Upper lobe of left lung (tissue), 6 donors: ENCODE data around the gene HS3ST3B1. TPM values are rescaled to one million over a fixed set of nuclear protein-coding genes. Genes with fewer than 3 reads are reported as not detected.

Source experiments
- ATAC-seq, 2 donors: fragments of 200-7000 bp; cut with Tn5 transposase; one replicate each; pipeline ENCODE4 v1.9.1; 2022; ENCODE audit warnings: mild to moderate bottlenecking in 2 of 2, moderate library complexity in 2 of 2; ENCODE audit not compliant: low FRiP score in 2 of 2
- DNase-seq, 2 donors: peaks; one replicate each; pipeline ENCODE4 v3.0.0-alpha.2; 2019 to 2020
- H3K27ac ChIP-seq, 4 donors: fragments of 200-600 bp; sonication (generic); one replicate each; pipeline ENCODE4 v1.5.1; 2016 to 2019
- H3K27me3 ChIP-seq, 4 donors: fragments of 200-600 bp; sonication (generic); one replicate each; pipeline ENCODE4 v1.5.1; 2017 to 2019
- H3K36me3 ChIP-seq, 4 donors: fragments of 200-600 bp; sonication (generic); one replicate each; pipeline ENCODE4 v1.5.1; 2016 to 2019
- H3K4me1 ChIP-seq, 4 donors: fragments of 200-600 bp; sonication (generic); one replicate each; pipeline ENCODE4 v1.5.1; 2018 to 2019
- H3K4me3 ChIP-seq, 4 donors: fragments of 200-600 bp; sonication (generic); one replicate each; pipeline ENCODE4 v1.5.1; 2017 to 2019; ENCODE audit warnings: mild to moderate bottlenecking in 2 of 4, moderate library complexity in 1 of 4
- H3K9me3 ChIP-seq, 4 donors: fragments of 200-600 bp; sonication (generic); one replicate each; pipeline ENCODE4 v1.5.1; 2018 to 2019
- EP300 ChIP-seq, 4 donors: sonication (generic); formaldehyde crosslinking; IDR thresholded peaks; one replicate each; pipeline ENCODE4 v1.5.1; 2017; ENCODE audit warnings: antibody characterized with exemption in 4 of 4, control low read depth in 2 of 4
- POLR2A ChIP-seq, 4 donors: fragments of 450-650 bp; IDR thresholded peaks; one replicate each; pipeline ENCODE4 v1.5.1; 2016 to 2017; ENCODE audit warnings: antibody characterized with exemption in 4 of 4, mild to moderate bottlenecking in 2 of 4
- POLR2AphosphoS5 ChIP-seq, 2 donors: sonication (generic); formaldehyde crosslinking; IDR thresholded peaks; one replicate each; pipeline ENCODE4 v1.5.1; 2017; ENCODE audit warnings: antibody characterized with exemption in 2 of 2
- WGBS, 2 donors: methylation state at CpG; one replicate each; pipeline ENCODE4 v1.1.5; 2017 to 2018; 5-methylcytosine and 5-hydroxymethylcytosine counted together
- total RNA-seq, 6 donors: library from RNA; depleted of rRNA in 4 of 6; stranded (reverse); fragments of >200 nt in 4 of 6; gene quantifications; one replicate each; pipeline versions ENCODE4 v1.1.0 to v1.2.1, GENCODE V29; 2016 to 2021
- TF ChIP-seq, protein P1 (sequence below), 6 experiments: fragments of 450-650 bp in 4 of 6; fragments of 200-600 bp in 2 of 6; sonication (generic) in 2 of 6; IDR thresholded peaks; one replicate each; pipeline ENCODE4 v1.5.1; 2016 to 2019; ENCODE audit warnings: antibody characterized with exemption in 6 of 6
- donor health status: DM: no; HTN: no; CAD: no; lungs with moderate emphysema.
- donor health status: DM: no; HTN: yes; CAD: no; lungs with severe emphysema.

The HS3ST3B1 gene
- 1 to 10 TPM; 2.7 to 7.2 (median 4.3) TPM for total RNA-seq

DNA sequence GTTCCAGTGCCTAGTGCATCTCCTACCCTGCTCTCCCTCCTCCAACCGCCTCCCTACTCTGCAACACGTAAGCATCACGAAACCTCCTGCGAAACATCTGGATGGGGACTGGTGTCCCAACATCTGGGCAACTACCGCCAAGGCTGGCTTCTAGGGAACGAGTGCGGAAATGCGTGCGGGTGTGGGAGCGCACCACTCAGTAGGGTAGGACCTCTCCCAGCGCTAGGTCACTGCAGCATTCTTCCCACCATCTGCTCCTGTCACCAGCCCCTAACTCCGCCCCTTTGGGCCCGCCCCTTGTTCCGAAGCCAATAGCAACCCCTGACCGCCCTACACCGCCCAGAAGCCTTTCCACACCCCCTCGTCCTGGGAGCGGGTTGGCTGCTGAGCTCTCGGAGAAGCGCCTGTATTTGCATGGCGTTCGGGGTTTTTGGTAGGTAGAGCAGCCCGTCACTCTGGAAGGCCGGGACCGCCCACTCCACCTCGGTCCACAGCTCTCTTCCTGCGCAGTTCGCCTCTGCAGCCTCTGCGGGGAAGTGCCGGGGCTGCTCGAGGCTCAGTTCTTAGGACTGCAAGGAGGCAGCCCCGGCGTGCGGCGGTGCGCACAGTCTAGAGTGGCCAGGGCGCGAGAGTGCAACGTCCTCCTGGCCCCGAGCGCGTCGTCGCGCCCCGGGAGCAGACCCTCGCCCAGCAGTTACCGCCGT is at the start of gene HS3ST3B1:
TSS of gene HS3ST3B1 (plus strand) at position 507 of the 704 bp plus-strand sequence. CDS start 438 bp downstream, outside the sequence.
- DNase-seq (peak; percentile 95 to 99), ATAC-seq (peak; percentile 93 to 95)
- H3K27ac ChIP-seq, result peak within 1 kb of the TSS; percentile 78 to 89 (median 86)
- peak within 1 kb of the TSS; percentile 20 to 75 (median 66) for H3K4me3 ChIP-seq
- peaks cover 0 to 53% (median 28%) of the 10 kb centered on the region in 4 donors for H3K27me3 ChIP-seq
- WGBS, 2 donors, result 2 to 5% methylated on average over 13 to 49 of the region's 49 CpGs
- no peaks in the 10 kb centered on the region for H3K9me3 ChIP-seq
- H3K4me1 ChIP-seq, result peaks cover 37 to 75% (median 65%) of the 10 kb centered on the region in 4 donors
- TF ChIP-seq POLR2AphosphoS5 (IDR thresholded peaks at IDR 0.05), result peak; percentile 76 to 86
- peak in 1 of 4 donors; percentile 2 for TF ChIP-seq EP300 (IDR thresholded peaks at IDR 0.05)
- TF ChIP-seq, protein P1, sequence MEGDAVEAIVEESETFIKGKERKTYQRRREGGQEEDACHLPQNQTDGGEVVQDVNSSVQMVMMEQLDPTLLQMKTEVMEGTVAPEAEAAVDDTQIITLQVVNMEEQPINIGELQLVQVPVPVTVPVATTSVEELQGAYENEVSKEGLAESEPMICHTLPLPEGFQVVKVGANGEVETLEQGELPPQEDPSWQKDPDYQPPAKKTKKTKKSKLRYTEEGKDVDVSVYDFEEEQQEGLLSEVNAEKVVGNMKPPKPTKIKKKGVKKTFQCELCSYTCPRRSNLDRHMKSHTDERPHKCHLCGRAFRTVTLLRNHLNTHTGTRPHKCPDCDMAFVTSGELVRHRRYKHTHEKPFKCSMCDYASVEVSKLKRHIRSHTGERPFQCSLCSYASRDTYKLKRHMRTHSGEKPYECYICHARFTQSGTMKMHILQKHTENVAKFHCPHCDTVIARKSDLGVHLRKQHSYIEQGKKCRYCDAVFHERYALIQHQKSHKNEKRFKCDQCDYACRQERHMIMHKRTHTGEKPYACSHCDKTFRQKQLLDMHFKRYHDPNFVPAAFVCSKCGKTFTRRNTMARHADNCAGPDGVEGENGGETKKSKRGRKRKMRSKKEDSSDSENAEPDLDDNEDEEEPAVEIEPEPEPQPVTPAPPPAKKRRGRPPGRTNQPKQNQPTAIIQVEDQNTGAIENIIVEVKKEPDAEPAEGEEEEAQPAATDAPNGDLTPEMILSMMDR (IDR thresholded peaks at IDR 0.05), result peak in 4 of 6 experiments; percentile 12 to 56 (median 22)
- peak in 3 of 4 donors; percentile 17 to 89 (median 70) for TF ChIP-seq POLR2A (IDR thresholded peaks at IDR 0.05)
- no peaks in the 10 kb centered on the region for H3K36me3 ChIP-seq

GRCh38 chr17:14261406-14261805 is 39.5 kb upstream of the HS3ST3B1 start:
- H3K27ac ChIP-seq, result no peak overlapping the region
- TF ChIP-seq POLR2AphosphoS5 (IDR thresholded peaks at IDR 0.05), result no peak
- no peaks in the 10 kb centered on the region for H3K36me3 ChIP-seq
- DNase-seq (no peak), ATAC-seq (no peak)
- WGBS, 2 donors, result 92 to 95% methylated on average over 5 of the region's 5 CpGs
- no peaks in the 10 kb centered on the region for H3K4me1 ChIP-seq
- H3K4me3 ChIP-seq, result no peak overlapping the region
- no peaks in the 10 kb centered on the region for H3K27me3 ChIP-seq
- H3K9me3 ChIP-seq, result no peaks in the 10 kb centered on the region

GRCh38 chr17:14268264-14268663 is 32.6 kb upstream of the HS3ST3B1 start:
- DNase-seq (no peak), ATAC-seq (no peak)
- TF ChIP-seq POLR2AphosphoS5 (IDR thresholded peaks at IDR 0.05) (no peak), EP300 (IDR thresholded peaks at IDR 0.05) (no peak), POLR2A (IDR thresholded peaks at IDR 0.05) (no peak)
- TF ChIP-seq, protein P1 (IDR thresholded peaks at IDR 0.05), result no peak
- 82 to 90% methylated on average over 2 of the region's 2 CpGs for WGBS, 2 donors
- no peaks in the 10 kb centered on the region for H3K9me3 ChIP-seq
- H3K27ac ChIP-seq, result no peak overlapping the region
- H3K27me3 ChIP-seq, result no peaks in the 10 kb centered on the region
- no peaks in the 10 kb centered on the region for H3K4me1 ChIP-seq
- H3K4me3 ChIP-seq, result no peak overlapping the region
- H3K36me3 ChIP-seq, result no peaks in the 10 kb centered on the region

DNA sequence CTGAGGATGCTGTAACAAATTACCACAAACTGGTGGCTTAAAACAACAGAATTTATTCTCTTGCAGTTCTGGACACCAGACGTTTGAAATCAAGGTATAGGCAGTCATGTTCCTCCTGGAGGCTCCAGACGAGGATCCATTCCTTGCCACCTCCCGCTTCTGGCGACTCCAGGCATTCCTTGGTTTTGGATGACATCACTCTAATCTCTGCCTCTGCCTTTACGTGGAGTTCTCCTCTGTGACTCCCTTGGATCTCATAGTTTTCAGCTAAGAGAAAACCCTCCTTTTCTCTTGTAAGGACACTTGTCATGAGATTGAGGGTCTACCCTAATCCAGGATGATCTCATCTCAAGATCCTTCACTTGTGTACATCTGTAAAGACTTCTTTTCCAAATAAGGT is 31.4 kb upstream of the HS3ST3B1 start:
- H3K27ac ChIP-seq, result no peak overlapping the region
- H3K4me3 ChIP-seq, result no peak overlapping the region
- H3K36me3 ChIP-seq, result no peaks in the 10 kb centered on the region
- ATAC-seq (no peak), DNase-seq (no peak)
- WGBS, 2 donors, result 77 to 85% methylated on average over 5 of the region's 5 CpGs
- H3K9me3 ChIP-seq, result no peaks in the 10 kb centered on the region
- H3K27me3 ChIP-seq, result no peaks in the 10 kb centered on the region
- H3K4me1 ChIP-seq, result no peaks in the 10 kb centered on the region
- TF ChIP-seq EP300 (IDR thresholded peaks at IDR 0.05) (no peak), POLR2AphosphoS5 (IDR thresholded peaks at IDR 0.05) (no peak), POLR2A (IDR thresholded peaks at IDR 0.05) (no peak)
- TF ChIP-seq, protein P1 (IDR thresholded peaks at IDR 0.05), result no peak

GRCh38 chr17:14270508-14270907 is 30.4 kb upstream of the HS3ST3B1 start:
- H3K36me3 ChIP-seq, result no peaks in the 10 kb centered on the region
- no peak for TF ChIP-seq POLR2A (IDR thresholded peaks at IDR 0.05)
- TF ChIP-seq EP300 (IDR thresholded peaks at IDR 0.05), result no peak
- TF ChIP-seq POLR2AphosphoS5 (IDR thresholded peaks at IDR 0.05), result no peak
- TF ChIP-seq, protein P1 (IDR thresholded peaks at IDR 0.05), result no peak
- H3K27ac ChIP-seq, result no peak overlapping the region
- 58 to 82% methylated on average over 2 of the region's 2 CpGs for WGBS, 2 donors
- no peaks in the 10 kb centered on the region for H3K9me3 ChIP-seq
- ATAC-seq (no peak), DNase-seq (no peak)
- no peaks in the 10 kb centered on the region for H3K4me1 ChIP-seq
- no peaks in the 10 kb centered on the region for H3K27me3 ChIP-seq
- no peak overlapping the region for H3K4me3 ChIP-seq
